ENCODE data around the gene P2RY13.

The P2RY13 gene

GRCh38 chr3:151319628-151320027 is 9.7 kb downstream of the P2RY13 start:
- no peak for DNase-seq

GRCh38 chr3:151318991-151319390 is 10.4 kb downstream of the P2RY13 start:
- DNase-seq, result peak; percentile 88 to 89

- no peak for DNase-seq
These were observed 11.0 kb downstream of the P2RY13 start for GRCh38 chr3:151318313-151318712.

GRCh38 chr3:151316267-151316991 is 12.9 kb downstream of the P2RY13 start, which contains the start of gene GPR87:
Gene GPR87, minus strand, starts transcription at chr3:151316820. Its CDS starts 16,720 bp downstream, at chr3:151300100.
- DNase-seq, result no peak

GRCh38 chr3:151315846-151316245 is 13.5 kb downstream of the P2RY13 start:
- DNase-seq, result no peak

GRCh38 chr3:151315136-151315535 is 14.2 kb downstream of the P2RY13 start:
- no peak for DNase-seq

- DNase-seq, result no peak
These were observed 14.8 kb downstream of the P2RY13 start for GRCh38 chr3:151314593-151314992.

- DNase-seq, result peak in 1 of 2 experiments; percentile 21
These were observed 15.2 kb downstream of the P2RY13 start for GRCh38 chr3:151314137-151314536.

GRCh38 chr3:151312972-151313371 is 16.4 kb downstream of the P2RY13 start:
- DNase-seq, result no peak

GRCh38 chr3:151309566-151309965 is 19.8 kb downstream of the P2RY13 start:
- DNase-seq, result no peak

- no peak for DNase-seq
These were observed 21.5 kb downstream of the P2RY13 start for GRCh38 chr3:151307583-151308488.

GRCh38 chr3:151307131-151307530 is 22.2 kb downstream of the P2RY13 start:
- DNase-seq, result no peak

GRCh38 chr3:151306168-151306810 is 23.1 kb downstream of the P2RY13 start:
- DNase-seq, result no peak

- DNase-seq, result no peak
These were observed 23.6 kb downstream of the P2RY13 start for GRCh38 chr3:151305775-151306151.

GRCh38 chr3:151305060-151305774 is 24.1 kb downstream of the P2RY13 start:
- DNase-seq, result no peak

GRCh38 chr3:151303751-151304150 is 25.6 kb downstream of the P2RY13 start:
- no peak for DNase-seq

- peak in 1 of 2 experiments; percentile 41 for DNase-seq
These were observed 27.6 kb downstream of the P2RY13 start for GRCh38 chr3:151301787-151302186.

GRCh38 chr3:151300539-151300938 is 28.8 kb downstream of the P2RY13 start:
- DNase-seq, result no peak

- DNase-seq, result no peak
These were observed 30.3 kb downstream of the P2RY13 start for GRCh38 chr3:151299006-151299405.

GRCh38 chr3:151297429-151297828 is 31.9 kb downstream of the P2RY13 start:
- no peak for DNase-seq

- DNase-seq, result no peak
These were observed 33.1 kb downstream of the P2RY13 start for GRCh38 chr3:151296226-151296625.

- DNase-seq, result no peak
These were observed 36.2 kb downstream of the P2RY13 start for GRCh38 chr3:151293127-151293526.

GRCh38 chr3:151290673-151291072 is 38.7 kb downstream of the P2RY13 start:
- DNase-seq, result peak; percentile 69 to 80

Data from AML-193 (cell line).